LNCAP (cell line): ENCODE data around the gene PHPT1.

Experiments used
- TF ChIP-seq, protein P1 (sequence below): fragments of 450-650 bp; IDR thresholded peaks from 2 replicates; pipeline ENCODE4 v1.5.1; 2017; ENCODE audit warnings: mild to moderate bottlenecking

Gene PHPT1

GRCh38 chr9:136839229-136840139 lies 9.7 kb upstream of the PHPT1 start:
- TF ChIP-seq, protein P1, sequence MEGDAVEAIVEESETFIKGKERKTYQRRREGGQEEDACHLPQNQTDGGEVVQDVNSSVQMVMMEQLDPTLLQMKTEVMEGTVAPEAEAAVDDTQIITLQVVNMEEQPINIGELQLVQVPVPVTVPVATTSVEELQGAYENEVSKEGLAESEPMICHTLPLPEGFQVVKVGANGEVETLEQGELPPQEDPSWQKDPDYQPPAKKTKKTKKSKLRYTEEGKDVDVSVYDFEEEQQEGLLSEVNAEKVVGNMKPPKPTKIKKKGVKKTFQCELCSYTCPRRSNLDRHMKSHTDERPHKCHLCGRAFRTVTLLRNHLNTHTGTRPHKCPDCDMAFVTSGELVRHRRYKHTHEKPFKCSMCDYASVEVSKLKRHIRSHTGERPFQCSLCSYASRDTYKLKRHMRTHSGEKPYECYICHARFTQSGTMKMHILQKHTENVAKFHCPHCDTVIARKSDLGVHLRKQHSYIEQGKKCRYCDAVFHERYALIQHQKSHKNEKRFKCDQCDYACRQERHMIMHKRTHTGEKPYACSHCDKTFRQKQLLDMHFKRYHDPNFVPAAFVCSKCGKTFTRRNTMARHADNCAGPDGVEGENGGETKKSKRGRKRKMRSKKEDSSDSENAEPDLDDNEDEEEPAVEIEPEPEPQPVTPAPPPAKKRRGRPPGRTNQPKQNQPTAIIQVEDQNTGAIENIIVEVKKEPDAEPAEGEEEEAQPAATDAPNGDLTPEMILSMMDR = no peak

DNA sequence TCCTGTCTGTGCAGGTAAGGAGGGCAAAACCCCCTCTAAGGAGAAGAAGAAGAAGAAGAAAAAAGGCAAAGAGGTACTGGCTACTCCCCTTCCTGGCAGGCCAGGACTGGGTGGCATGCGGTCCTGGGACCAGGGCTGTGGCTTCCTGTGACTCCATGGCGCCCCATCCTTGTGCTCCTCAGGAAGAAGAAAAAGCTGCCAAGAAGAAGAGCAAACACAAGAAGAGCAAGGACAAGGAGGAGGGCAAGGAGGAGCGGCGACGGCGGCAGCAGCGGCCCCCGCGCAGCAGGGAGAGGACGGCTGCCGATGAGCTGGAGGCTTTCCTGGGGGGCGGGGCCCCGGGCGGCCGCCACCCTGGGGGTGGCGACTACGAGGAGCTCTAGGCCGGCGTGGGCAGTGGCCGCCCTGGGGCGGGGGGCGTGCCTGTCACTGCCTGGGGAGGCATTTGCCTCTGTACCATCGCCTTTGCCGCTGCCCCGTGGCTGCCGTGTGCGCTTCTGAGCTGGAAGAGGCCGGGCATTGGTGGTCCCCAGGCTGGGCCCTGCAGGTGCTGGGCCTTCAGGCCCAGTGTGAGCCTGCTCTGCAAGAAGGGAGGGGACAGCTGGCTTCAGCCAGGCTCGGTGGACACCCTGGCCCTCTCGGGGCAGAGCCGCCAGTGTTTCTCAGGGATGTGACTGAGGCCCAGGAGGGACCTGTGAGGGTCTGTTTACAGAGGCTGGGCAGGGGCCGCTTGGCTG lies 8.9 kb upstream of the PHPT1 start:
- TF ChIP-seq, protein P1 = no peak

GRCh38 chr9:136840877-136841645 lies 8.1 kb upstream of the PHPT1 start:
- TF ChIP-seq, protein P1 = no peak

- TF ChIP-seq, protein P1 = peak; percentile 46
These were observed 6.7 kb upstream of the PHPT1 start, which contains the start of gene AJM1 for GRCh38 chr9:136842380-136842948. AJM1 (plus strand) TSS chr9:136842478; CDS start chr9:136844415, 1,937 bp downstream.

DNA sequence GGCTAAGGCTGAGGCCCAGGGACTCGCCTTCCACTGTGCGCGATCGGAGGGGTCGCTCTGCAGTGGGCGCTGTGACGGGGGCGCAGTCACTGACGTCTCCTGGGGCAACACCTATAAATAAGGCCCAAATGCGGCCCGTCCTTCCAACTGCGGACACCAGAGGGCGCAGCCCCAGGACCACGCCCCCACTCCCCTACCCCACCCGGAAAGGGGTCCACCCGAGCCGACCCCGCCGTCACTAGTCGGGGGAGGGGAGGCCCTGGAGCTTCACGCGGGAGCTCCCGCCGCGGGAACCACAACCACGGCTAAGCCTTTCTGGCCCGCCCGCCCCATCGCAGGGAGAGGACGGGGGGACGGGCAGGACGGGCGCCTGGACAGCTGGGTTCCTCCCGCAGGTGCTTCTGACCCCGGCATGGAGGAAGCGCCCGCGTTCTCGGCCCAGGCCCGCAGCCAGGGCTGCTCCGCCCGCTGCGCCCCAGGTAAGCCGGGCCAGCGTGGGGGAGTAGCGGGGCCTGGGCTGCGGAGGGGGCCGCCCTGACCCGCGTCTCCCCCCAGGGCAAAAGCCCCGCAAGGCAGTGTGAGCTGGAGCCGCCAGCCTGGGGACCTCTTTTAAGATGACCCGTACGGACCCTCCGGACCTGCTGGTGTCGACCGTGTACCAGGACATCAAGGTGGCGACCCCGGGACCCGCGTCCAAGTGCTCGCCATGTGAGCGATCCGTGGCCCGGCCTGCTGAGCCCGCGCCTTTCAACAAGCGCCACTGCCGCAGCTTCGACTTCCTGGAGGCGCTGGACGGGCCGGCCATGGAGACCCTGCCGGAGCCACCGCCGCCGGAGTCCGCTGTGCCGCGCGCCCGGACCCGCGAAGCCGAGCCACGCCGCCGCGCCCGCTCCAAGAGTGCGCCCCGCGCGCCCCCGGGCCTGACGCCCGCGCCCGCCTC lies 5.1 kb upstream of the PHPT1 start:
- TF ChIP-seq, protein P1 = peak; percentile 61

DNA sequence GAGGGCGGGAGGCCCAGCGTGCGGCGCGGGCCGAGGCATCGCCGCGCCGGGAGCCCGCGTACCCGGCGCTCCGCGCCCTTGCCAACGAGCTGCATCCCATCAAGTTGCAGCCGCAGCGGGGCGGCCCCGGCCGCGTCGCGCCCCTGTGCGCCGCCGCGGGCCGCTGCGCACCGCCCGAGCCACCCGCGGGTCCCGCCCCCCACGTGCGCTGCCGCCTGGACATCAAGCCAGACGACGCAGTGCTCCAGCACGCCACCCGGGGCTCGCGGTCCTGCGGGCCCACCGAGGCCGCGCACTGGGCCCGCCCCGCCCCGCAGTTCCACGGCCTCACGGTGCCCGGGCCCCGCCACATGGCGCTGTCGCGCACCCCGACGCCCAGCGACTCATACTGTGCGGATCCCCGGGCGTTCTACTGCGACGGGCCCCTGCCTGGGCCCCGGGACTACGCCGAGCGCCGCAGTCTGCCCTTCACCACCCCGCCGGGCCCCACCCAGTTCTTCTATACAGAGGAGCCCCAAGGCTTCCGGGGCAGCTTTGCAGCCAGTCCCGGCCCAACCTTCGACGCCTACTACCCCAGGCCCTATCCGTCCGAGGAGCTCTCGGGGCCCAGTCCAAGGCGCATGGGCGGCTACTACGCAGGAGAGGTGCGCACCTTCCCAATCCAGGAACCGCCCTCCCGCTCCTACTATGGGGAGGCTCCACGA lies 4.3 kb upstream of the PHPT1 start:
- TF ChIP-seq, protein P1 = no peak
